ENCODE measurements around the gene PLEKHM3. TPM values are rescaled to one million over a fixed set of nuclear protein-coding genes. Genes with fewer than 3 reads are reported as not detected.
A peak's percentile ranks its signal among the peaks of the same experiment; 100 is the strongest.

Gene PLEKHM3
- total and polyA plus RNA-seq, 4 donors: 3.0 to 18.3 (median 5.5) TPM

- peak; percentile 88 for TF ChIP-seq ZBTB33 (IDR thresholded peaks at IDR 0.05)
Measured at GRCh38 chr2:207926133-207926988, 99.0 kb downstream of the PLEKHM3 start (continued).

GRCh38 chr2:207925601-207926000, 99.7 kb downstream of the PLEKHM3 start:
- H3K36me3 ChIP-seq (ENCODE audit: control insufficient read depth in 4 of 4, insufficient read depth in 3 of 4, low read depth in 1 of 4, low read length in 3 of 4): peaks cover 0 to 2% (median 0%) of the 10 kb centered on the region in 4 donors
- H3K27me3 ChIP-seq (ENCODE audit: control insufficient read depth in 4 of 4, insufficient read depth in 4 of 4, low read length in 3 of 4): no peaks in the 10 kb centered on the region
- DNase-seq (ENCODE audit: low spot score): no peak
- H3K4me1 ChIP-seq (ENCODE audit: control insufficient read depth in 4 of 4, insufficient read depth in 4 of 4, low read length in 3 of 4): peaks cover 7 to 17% (median 11%) of the 10 kb centered on the region in 4 donors
- TF ChIP-seq FOXA1 (IDR thresholded peaks at IDR 0.05) (no peak), FOXA2 (IDR thresholded peaks at IDR 0.05) (no peak), ZBTB33 (IDR thresholded peaks at IDR 0.05) (no peak), HNF4G (IDR thresholded peaks at IDR 0.05) (no peak), EGR1 (IDR thresholded peaks at IDR 0.05; ENCODE audit: low read depth in 2 of 2) (no peak), SP1 (IDR thresholded peaks at IDR 0.05) (no peak), TAF1 (conservative IDR thresholded peaks at IDR 0.05) (no peak), RAD21 (IDR thresholded peaks at IDR 0.05) (no peak)
- no peaks in the 10 kb centered on the region for H3K9me3 ChIP-seq (ENCODE audit: control insufficient read depth in 4 of 4, low read length in 3 of 4)
- no peak overlapping the region for H3K4me3 ChIP-seq (ENCODE audit: low read depth in 1 of 3, low read length in 3 of 3)
- WGBS: 91% methylated on average over 8 of the region's 8 CpGs
- peak overlapping the region in 1 of 2 donors; percentile 55 for H3K9ac ChIP-seq (ENCODE audit: low read depth in 1 of 2, low read length in 2 of 2)
- H3K27ac ChIP-seq (ENCODE audit: low read depth in 1 of 2, low read length in 2 of 2): peak overlapping the region; percentile 82 to 95

- Histone ChIP-seq H3K27me3 (ENCODE audit: control insufficient read depth in 4 of 4, insufficient read depth in 4 of 4, low read length in 3 of 4) (no peaks in the 10 kb centered on the region), H3K9me3 (ENCODE audit: control insufficient read depth in 4 of 4, low read length in 3 of 4) (no peaks in the 10 kb centered on the region), H3K36me3 (ENCODE audit: control insufficient read depth in 4 of 4, insufficient read depth in 3 of 4, low read depth in 1 of 4, low read length in 3 of 4) (peaks cover 0 to 1% (median 0%) of the 10 kb centered on the region in 4 donors), H3K9ac (ENCODE audit: low read depth in 1 of 2, low read length in 2 of 2) (no peak overlapping the region), H3K27ac (ENCODE audit: low read depth in 1 of 2, low read length in 2 of 2) (no peak overlapping the region), H3K4me3 (ENCODE audit: low read depth in 1 of 3, low read length in 3 of 3) (no peak overlapping the region), H3K4me1 (ENCODE audit: control insufficient read depth in 4 of 4, insufficient read depth in 4 of 4, low read length in 3 of 4) (peaks cover 5 to 12% (median 9%) of the 10 kb centered on the region in 4 donors)
- DNase-seq (ENCODE audit: low spot score): no peak
- TF ChIP-seq YY1 (IDR thresholded peaks at IDR 0.05) (no peak), ZBTB33 (IDR thresholded peaks at IDR 0.05) (no peak), NR2F2 (IDR thresholded peaks at IDR 0.05) (no peak), REST (IDR thresholded peaks at IDR 0.05) (no peak), SP1 (IDR thresholded peaks at IDR 0.05) (no peak), HNF4G (IDR thresholded peaks at IDR 0.05) (no peak), HNF4A (conservative IDR thresholded peaks at IDR 0.05) (no peak), MAX (IDR thresholded peaks at IDR 0.05) (no peak), FOXA1 (IDR thresholded peaks at IDR 0.05) (no peak), RAD21 (IDR thresholded peaks at IDR 0.05) (no peak), EGR1 (IDR thresholded peaks at IDR 0.05; ENCODE audit: low read depth in 2 of 2) (no peak), TAF1 (conservative IDR thresholded peaks at IDR 0.05) (no peak), JUND (IDR thresholded peaks at IDR 0.05) (no peak), ATF3 (IDR thresholded peaks at IDR 0.05) (no peak)
Measured at GRCh38 chr2:207921606-207922005, 103.7 kb downstream of the PLEKHM3 start.

Data from liver (tissue), 9 donors.